Thyroid gland (tissue), 4 donors: ENCODE measurements around the gene HDAC5. TPM values are rescaled to one million over a fixed set of nuclear protein-coding genes. Genes with fewer than 3 reads are reported as not detected.
A peak's percentile ranks its signal among the peaks of the same experiment; 100 is the strongest.

ENCODE experiments used
- DNase-seq, 2 donors: peaks; one replicate each; pipeline ENCODE4 v3.0.0-alpha.2; 2019
- H3K27ac ChIP-seq, 3 donors: fragments of 200-600 bp; sonication (generic); 1 replicate in 2 of 3; 2 replicates in 1 of 3; pipeline ENCODE4 v1.5.1; 2016 to 2019; ENCODE audit warnings: mild to moderate bottlenecking in 1 of 3, moderate library complexity in 1 of 3
- H3K27me3 ChIP-seq: fragments of 200-600 bp; sonication (generic); one replicate; pipeline ENCODE4 v1.5.1; 2019
- H3K36me3 ChIP-seq, 2 donors: fragments of 200-600 bp; sonication (generic); one replicate each; pipeline ENCODE4 v1.5.1; 2016 to 2019
- H3K4me1 ChIP-seq, 2 donors: fragments of 200-600 bp; sonication (generic); one replicate each; pipeline ENCODE4 v1.5.1; 2017 to 2019
- H3K4me3 ChIP-seq, 3 donors: fragments of 200-600 bp; sonication (generic); replicated peaks in 1 of 3; 1 replicate in 2 of 3; 2 replicates in 1 of 3; pipeline ENCODE4 v1.5.1; 2016; ENCODE audit warnings: mild to moderate bottlenecking in 1 of 3
- H3K9me3 ChIP-seq: fragments of 200-600 bp; sonication (generic); one replicate; pipeline ENCODE4 v1.5.1; 2017
- POLR2A ChIP-seq, 2 donors: fragments of 450-650 bp; IDR thresholded peaks; one replicate each; pipeline ENCODE4 v1.6.1; 2017; ENCODE audit warnings: antibody characterized with exemption in 2 of 2, mild to moderate bottlenecking in 2 of 2, moderate library complexity in 1 of 2
- WGBS, 2 donors: methylation state at CpG; one replicate each; pipeline ENCODE4 v1.1.5; 2017; 5-methylcytosine and 5-hydroxymethylcytosine counted together
- intact Hi-C: fragments of 100-400 bp; cut with DNase I; formaldehyde crosslinking; loops from one replicate; pipeline ENCODE4 v1.15.1; 2023
- total RNA-seq, 4 donors: library from RNA; depleted of rRNA; stranded (reverse); fragments of >200 nt; gene quantifications; one replicate each; pipeline ENCODE4 v1.2.3, GENCODE V29; 2016
- TF ChIP-seq, protein P1 (sequence below), 6 experiments: fragments of 200-600 bp in 3 of 6; fragments of 450-650 bp in 3 of 6; sonication (generic) in 3 of 6; IDR thresholded peaks; one replicate each; pipeline ENCODE4 v1.5.1; 2016 to 2019; ENCODE audit warnings: antibody characterized with exemption in 6 of 6, mild to moderate bottlenecking in 2 of 6, inconsistent platforms in 1 of 6, moderate library complexity in 1 of 6

Gene HDAC5
- total RNA-seq, 4 donors from 2014 or later = 69.5 to 142 (median 107) TPM

DNA sequence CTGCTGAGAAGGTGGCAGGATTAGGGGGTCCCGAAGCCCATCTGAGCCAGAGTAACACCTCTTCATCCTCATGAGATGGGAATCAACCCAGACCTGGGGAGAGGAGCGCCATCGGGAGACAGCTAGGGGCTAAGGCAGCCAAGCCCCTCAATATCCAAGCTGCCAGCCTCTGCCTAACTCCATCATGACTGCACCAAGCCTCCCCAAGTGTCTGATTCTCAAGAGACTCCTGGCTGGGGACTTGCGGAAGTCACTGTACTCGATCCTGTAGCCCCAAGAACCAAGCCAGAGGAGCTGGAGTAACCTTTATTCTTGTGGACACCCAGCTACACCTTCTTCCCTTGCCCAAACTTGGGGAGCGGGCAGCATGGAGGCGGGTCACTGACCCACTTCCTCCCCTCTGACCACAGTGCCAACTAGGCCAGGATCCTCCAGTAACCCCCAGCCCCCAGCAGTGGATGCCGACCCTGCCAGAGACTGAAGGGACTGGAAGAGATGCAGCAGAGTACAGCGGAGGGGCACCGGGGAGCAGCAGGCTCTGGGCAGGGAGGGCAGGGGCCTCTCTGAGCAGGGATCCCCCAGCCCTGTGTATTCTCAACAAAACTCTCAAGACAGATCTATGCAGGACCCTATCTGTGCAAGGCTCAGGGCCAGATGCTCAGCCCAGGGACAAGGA is 13.3 kb downstream of the HDAC5 start:
- intact Hi-C loops = no loop called here
- Histone ChIP-seq H3K36me3 (no peaks in the 10 kb centered on the region), H3K9me3 (no peaks in the 10 kb centered on the region), H3K4me3 (peak overlapping the region in 1 of 3 donors; percentile 17), H3K4me1 (peaks cover 34 to 67% of the 10 kb centered on the region in 2 donors), H3K27ac (peak overlapping the region; percentile 73 to 84 (median 84)), H3K27me3 (no peaks in the 10 kb centered on the region)
- WGBS, 2 donors = 76 to 88% methylated on average over 4 to 10 of the region's 10 CpGs
- TF ChIP-seq, protein P1, sequence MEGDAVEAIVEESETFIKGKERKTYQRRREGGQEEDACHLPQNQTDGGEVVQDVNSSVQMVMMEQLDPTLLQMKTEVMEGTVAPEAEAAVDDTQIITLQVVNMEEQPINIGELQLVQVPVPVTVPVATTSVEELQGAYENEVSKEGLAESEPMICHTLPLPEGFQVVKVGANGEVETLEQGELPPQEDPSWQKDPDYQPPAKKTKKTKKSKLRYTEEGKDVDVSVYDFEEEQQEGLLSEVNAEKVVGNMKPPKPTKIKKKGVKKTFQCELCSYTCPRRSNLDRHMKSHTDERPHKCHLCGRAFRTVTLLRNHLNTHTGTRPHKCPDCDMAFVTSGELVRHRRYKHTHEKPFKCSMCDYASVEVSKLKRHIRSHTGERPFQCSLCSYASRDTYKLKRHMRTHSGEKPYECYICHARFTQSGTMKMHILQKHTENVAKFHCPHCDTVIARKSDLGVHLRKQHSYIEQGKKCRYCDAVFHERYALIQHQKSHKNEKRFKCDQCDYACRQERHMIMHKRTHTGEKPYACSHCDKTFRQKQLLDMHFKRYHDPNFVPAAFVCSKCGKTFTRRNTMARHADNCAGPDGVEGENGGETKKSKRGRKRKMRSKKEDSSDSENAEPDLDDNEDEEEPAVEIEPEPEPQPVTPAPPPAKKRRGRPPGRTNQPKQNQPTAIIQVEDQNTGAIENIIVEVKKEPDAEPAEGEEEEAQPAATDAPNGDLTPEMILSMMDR (IDR thresholded peaks at IDR 0.05) = no peak
- no peak for TF ChIP-seq POLR2A (IDR thresholded peaks at IDR 0.05)
- DNase-seq = no peak

DNA sequence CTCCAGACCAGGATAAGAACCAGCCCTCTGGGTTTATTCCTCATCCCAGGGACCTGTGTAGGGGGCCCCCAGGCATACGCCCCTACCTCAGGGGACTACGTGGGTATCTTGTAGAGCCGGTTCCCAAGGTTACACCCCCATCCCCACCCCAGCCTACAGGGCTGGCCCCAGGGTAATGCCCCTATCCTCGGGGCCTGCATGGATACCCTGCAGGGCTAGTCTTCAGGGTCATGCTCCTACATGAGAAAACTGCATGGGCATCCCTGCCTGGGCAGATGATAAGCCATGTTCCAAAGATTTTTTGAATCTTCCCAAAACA is 14.2 kb downstream of the HDAC5 start:
- intact Hi-C loops = no loop called here
- H3K4me3 ChIP-seq = no peak overlapping the region
- peaks cover 34 to 67% of the 10 kb centered on the region in 2 donors for H3K4me1 ChIP-seq
- H3K9me3 ChIP-seq = no peaks in the 10 kb centered on the region
- H3K27ac ChIP-seq = peak overlapping the region in 2 of 3 donors; percentile 73 to 84
- H3K27me3 ChIP-seq = no peaks in the 10 kb centered on the region
- 67 to 83% methylated on average over 1 to 2 of the region's 4 CpGs for WGBS, 2 donors
- H3K36me3 ChIP-seq = no peaks in the 10 kb centered on the region
- TF ChIP-seq, protein P1 (IDR thresholded peaks at IDR 0.05) = no peak
- TF ChIP-seq POLR2A (IDR thresholded peaks at IDR 0.05) = no peak
- DNase-seq = no peak

DNA sequence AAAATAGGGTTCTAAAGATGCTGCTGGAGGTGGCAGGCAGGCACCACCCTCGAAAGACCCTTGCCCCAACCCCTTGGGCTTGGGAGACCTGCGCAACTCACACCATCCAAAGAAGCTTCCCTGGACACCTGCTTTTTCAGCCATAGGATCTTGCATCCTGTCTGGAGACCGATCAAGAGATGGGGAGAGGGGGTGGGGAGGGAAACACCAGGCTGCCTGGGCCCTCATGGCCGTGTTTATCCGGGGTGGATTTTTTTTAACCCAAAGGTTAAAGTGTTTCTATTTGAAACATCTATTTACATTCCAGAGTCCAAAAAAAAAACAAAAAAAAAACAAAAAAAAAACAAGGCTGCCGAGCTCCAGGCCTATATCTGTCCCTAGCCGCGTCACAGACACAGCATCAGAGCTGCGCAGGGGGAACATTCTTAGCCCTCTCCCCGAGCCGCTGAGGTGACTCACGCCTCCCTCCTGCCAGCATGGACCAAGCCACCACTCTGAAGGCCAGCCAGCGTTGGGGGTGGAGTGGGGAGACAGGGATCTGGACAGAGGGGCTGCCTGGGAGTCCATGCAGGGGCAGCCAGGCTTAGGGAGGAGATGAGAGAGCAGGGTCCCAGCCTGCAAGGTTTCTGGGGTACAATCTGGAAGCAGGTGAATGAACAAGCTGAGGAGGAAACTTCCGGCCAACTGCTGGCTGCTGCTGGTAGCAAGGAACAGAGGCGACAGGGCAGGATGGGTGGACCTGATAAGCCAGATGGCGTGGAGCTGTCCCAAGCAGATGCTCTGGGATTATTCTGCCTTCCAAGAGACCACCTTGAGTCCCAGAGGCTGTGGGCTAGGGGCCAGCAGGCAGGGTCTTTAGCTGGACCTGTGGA is 14.8 kb downstream of the HDAC5 start:
- H3K9me3 ChIP-seq = no peaks in the 10 kb centered on the region
- H3K4me3 ChIP-seq = no peak overlapping the region
- TF ChIP-seq, protein P1 (IDR thresholded peaks at IDR 0.05) = no peak
- no peak for TF ChIP-seq POLR2A (IDR thresholded peaks at IDR 0.05)
- intact Hi-C loops = no loop called here
- WGBS, 2 donors = 56 to 59% methylated on average over 16 of the region's 16 CpGs
- H3K4me1 ChIP-seq = peaks cover 35 to 64% of the 10 kb centered on the region in 2 donors
- no peaks in the 10 kb centered on the region for H3K27me3 ChIP-seq
- DNase-seq = peak; percentile 36 to 42
- peak overlapping the region in 2 of 3 donors; percentile 73 to 84 for H3K27ac ChIP-seq
- no peaks in the 10 kb centered on the region for H3K36me3 ChIP-seq

DNA sequence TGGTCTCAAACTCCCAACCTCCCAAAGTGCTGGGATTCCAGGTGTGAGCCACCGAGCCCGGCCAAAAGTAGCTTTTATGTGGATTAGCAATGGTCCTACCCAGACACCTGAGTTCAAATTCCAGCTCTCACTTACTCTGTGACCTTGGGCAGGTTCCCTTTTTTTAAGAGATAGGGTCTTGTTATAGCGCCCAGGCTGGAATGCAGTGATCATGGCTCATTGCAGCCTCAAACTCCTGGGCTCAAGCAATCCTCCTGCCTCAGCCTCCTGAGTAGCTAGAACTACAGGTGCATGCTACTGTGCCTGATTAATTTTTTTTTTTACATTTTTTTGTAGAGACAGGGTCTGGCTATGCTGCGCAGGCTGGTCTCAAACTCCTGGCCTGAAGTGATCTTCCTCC is 16.6 kb downstream of the HDAC5 start:
- Histone ChIP-seq H3K4me3 (no peak overlapping the region), H3K4me1 (peaks cover 32 to 45% of the 10 kb centered on the region in 2 donors), H3K27me3 (no peaks in the 10 kb centered on the region), H3K36me3 (no peaks in the 10 kb centered on the region), H3K27ac (no peak overlapping the region), H3K9me3 (no peaks in the 10 kb centered on the region)
- 95% methylated on average over 4 of the region's 4 CpGs for WGBS, 2 donors
- intact Hi-C loops = no loop called here
- TF ChIP-seq, protein P1 (IDR thresholded peaks at IDR 0.05) = no peak
- no peak for TF ChIP-seq POLR2A (IDR thresholded peaks at IDR 0.05)
- no peak for DNase-seq

DNA sequence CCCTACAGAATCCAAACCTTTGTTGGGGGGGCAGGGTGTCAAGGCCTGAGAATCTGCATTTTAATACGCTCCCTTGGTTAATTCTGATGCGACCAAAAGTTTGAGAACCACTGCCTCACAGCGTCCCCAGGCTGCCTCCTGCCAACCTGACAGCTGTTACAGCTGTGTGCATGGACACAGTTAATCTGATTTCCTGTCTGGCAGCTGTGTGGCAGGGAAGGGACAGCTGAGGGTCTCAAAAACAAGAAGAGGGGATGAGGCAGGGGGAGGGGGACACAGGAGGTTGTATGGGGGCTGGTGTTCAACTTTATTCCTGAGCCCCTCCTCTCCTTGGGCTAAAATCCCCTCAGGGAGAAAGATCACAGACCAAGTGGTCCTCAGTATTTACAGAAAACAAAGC is 17.5 kb downstream of the HDAC5 start:
- intact Hi-C loops = no loop called here
- Histone ChIP-seq H3K27me3 (no peaks in the 10 kb centered on the region), H3K4me3 (no peak overlapping the region), H3K9me3 (no peaks in the 10 kb centered on the region), H3K4me1 (peaks cover 28 to 36% of the 10 kb centered on the region in 2 donors), H3K36me3 (no peaks in the 10 kb centered on the region), H3K27ac (no peak overlapping the region)
- TF ChIP-seq POLR2A (IDR thresholded peaks at IDR 0.05) = no peak
- TF ChIP-seq, protein P1 (IDR thresholded peaks at IDR 0.05) = no peak
- 56 to 72% methylated on average over 3 of the region's 3 CpGs for WGBS, 2 donors
- DNase-seq = no peak
